Stimulated activated CD8-positive, alpha-beta memory T cell treated with anti-CD3 and anti-CD28 coated beads, Interleukin-15, amount 100 ng/mL, for 48 hours (primary cell): Measurements from ENCODE around the gene YIF1A.
"Not testable (repeated sequence)": the region's sequence is repeated elsewhere in the genome, so short reads cannot be mapped to it uniquely, and the experiment has no call there.

Experiments
- DNase-seq, 2 donors: peaks; one replicate each; pipeline ENCODE4 v3.0.0-alpha.2; 2020; ENCODE audit warnings: low read depth in 2 of 2

Gene YIF1A

DNA sequence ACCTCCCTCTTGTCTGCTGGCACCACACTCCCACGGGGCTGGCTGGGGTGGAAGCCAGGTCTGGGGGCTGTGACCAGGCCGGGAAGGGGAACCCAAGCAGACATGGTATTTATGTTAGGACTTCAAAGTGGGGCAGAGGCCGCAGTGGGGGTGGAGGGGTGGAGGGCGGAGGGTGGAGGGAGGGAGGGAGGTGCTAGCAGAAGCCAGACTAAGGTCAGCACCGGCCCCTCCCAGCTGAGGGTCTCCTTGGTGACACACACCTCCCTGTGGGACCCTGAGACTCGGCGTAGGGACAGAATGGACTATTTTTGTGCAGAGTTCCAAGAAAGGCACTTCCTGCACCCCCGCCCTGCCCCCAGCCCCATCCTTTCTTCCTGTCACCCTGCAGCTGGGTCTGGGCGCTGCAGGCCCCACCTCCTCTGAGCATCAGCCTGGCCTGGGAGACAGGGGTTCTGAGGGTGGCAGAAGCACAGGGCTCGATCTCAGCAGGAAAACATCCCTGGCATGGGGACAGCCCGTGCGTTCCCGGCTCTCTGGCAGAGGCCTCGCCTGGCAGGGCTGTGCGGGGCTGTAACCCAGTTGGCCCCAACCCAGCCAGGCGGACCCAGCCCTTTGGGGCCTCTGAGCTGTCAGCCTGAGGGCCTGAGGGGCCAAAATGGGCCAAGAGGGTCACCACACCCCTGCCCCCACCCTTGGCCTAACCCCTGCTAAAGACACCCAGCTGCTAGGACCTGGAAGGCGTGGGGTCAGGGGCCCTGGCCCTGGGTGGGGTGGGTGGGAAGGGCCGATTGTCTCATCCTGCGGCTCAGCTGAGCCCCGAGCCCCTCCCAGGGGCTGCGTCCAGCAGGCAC, 37.5 kb upstream of the YIF1A start:
- DNase-seq, result no peak

DNA sequence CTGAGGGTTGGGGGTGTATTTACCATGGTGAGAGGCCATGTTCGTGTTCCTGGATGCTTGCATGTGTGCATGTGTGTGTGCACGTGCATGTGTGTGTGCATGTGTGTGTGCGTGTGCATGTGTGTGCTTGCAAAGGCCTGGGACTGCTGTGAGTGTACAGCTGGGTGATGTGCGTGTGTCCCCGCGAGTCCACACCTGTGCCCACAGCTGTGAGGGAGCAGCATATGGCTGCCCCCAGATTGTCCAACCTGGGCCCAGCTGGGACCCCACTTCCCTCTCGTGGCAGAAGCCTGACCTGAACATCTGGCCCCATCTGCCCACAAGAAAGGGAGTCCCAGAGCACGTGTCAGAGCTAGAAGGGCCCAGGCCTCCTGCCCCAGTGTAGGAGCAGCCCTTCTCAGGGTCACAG, 36.3 kb upstream of the YIF1A start:
- DNase-seq, result no peak

DNA sequence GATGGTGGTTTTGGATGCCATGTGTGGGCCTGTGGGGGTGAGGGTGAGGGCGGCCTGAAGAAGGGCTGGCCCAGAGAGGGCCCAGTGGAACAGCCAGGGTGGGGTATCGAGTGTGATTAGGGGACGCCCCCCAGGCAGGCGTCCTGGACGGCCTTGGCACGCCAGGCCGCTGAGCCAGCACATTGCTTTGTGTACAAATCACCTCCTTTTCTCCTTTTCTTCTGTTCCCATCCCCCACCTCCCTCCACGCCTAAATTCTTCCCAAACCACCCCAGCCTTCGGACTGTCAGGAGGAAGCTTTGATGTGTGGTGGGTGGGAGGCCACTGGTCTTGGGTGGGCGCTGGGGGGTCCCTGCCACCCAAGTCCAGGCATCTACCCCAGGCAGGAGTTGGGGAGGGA, 35.7 kb upstream of the YIF1A start:
- DNase-seq, result no peak

DNA sequence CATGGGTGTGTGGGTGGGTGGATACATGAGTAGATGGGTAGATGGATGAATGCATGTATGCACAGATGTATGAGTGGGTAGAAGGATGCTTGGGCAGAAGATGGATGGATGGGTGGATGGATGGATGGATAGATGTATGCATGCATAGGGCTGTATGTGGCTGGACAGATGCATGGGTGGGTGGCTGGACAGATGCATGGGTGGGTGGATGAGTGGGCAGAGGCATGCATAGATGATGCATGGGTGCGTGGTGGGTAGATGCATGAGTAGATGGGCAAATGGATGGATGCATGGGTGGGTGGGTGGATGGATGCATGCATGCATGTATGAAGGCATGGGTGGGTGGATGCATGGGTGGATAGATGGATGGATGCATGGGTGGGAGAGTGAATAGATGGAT, 34.7 kb upstream of the YIF1A start:
- DNase-seq, result no peak

DNA sequence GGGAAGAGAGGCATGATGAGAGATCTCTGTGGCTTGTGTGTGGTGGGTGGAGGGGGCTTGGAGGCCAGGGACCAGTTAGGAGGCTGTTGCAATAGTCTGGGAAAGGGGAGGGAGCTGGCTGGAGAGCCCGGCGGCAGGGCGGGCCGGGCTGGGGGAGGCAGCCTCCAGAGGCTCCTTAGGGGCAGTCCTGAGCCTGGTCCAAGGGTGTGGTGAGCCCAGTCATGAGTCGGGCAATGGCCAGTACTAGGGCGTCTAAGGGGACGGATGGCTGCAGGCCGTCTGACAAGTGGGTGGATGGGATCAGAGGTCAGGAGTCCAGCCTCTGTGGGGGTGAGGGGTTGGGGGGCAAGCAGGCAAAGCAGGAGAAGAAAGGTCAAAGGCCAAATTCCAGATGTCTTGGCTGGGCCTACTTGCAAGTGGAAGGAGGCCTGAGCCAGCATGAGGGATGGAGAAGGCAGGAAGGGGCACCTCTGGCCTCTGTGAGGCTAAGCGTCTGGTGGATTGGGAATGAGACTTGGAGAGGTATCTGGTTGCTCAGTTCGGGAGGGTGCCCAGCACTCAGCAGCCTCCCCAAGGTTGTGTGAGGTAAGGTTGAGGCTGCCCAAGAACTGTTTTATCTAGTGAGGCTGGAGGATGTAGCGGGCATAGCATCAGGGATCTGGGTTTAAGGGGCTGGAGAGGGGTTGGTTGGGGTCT, 33.9 kb upstream of the YIF1A start:
- no peak for DNase-seq

DNA sequence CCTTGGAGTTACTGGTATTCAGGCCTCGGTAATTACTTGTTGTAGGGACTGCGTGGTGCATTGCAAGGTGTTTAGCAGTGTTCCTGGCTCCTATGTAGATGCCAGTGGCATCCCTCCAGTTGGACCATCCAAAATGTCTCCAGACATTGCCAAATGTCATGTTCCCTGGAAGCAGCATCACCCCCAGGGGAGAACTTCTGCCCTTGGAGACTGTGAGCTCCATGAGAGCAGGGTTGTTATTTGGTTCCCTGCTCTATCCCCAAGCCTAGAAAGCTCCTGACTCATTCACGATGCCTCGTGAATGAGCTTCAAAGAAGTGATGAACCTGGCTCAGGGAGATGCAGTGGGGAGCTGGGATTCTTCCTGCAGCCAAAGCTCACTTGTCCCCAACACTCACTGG, 32.7 kb upstream of the YIF1A start:
- DNase-seq, result no peak

DNA sequence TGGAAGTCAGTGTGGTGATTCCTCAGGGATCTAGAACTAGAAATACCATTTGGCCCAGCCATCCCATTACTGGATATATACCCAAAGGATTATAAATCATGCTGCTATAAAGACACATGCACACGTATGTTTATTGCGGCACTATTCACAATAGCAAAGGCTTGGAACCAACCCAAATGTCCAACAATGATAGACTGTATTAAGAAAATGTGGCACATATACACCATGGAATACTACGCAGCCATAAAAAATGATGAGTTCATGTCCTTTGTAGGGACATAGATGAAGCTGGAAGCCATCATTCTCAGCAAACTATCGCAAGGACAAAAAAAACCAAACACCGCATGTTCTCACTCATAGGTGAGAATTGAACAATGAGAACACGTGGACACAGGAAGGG, 31.8 kb upstream of the YIF1A start:
- not testable (repeated sequence) for DNase-seq

DNA sequence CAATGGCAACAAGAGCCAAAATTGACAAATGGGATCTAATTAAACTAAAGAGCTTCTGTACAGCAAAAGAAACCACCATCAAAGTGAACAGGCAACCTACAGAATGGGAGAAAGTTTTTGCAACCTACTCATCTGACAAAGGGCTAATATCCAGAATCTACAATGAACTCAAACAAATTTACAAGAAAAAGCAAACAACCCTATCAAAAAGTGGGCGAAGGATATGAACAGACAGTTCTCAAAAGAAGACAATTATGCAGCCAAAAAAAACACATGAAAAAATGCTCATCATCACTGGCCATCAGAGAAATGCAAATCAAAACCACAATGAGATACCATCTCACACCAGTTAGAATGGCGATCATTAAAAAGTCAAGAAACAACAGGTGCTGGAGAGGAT, 31.3 kb upstream of the YIF1A start:
- not testable (repeated sequence) for DNase-seq

DNA sequence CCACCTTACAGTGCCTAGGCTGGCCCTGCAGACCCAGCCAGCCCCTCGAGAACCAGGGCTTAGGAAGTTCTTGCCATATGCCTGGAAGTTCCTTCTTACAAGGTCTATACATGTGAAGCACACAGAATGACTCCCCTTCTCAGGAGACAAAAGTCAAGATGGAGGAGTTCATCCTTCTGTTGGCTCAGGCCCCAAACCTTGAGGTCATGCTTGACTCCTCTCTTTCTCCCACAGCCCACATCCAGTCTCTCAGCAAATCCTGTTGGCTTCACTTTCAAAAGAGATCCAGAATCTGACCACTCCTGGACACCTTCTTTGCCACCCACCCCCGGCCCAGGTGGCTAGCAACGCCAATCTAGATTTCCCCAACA, 29.6 kb upstream of the YIF1A start:
- no peak for DNase-seq

DNA sequence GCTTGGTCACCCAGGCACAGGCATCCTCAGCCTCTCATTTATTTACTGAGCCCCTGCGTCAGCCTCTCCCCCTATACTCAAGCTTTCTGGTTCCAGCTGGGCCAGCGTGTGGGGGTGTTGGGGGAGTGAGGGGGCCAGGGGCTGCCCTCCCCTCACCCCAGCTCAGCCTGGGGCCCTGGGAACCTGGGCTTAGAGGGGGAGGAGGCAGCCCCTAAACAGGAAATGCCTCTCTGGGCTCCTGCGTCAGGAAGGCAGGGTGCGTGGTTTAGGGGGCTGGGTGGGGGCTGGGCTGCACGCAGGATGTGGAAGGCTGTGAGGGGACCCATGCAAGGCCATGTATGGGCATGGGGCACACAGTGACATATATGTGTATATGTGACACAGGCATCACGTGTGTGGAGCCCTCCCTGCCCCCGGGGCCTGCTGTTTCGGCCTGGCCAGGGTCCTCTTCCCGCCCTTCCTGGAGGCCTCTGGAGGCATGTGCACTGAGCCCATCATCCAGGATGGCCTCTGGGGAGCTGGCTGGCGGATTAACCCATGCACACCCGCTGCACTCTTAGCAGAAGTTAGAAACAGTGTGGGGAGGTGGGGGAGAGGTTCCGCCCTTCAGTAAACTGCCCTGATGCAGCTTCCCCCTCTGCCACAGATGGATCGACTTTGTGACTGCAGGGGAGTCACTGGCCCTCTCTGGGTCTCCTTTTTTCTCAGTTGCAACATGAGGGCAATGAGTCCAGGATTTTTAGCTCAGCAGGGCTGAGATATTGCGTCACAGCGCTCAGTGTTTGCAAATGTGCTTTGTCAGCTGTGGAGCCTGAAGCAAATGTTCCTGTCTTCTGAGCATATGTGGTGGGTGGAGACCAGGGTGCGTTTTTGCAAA, 29.0 kb upstream of the YIF1A start:
- peak; percentile 44 to 63 for DNase-seq

DNA sequence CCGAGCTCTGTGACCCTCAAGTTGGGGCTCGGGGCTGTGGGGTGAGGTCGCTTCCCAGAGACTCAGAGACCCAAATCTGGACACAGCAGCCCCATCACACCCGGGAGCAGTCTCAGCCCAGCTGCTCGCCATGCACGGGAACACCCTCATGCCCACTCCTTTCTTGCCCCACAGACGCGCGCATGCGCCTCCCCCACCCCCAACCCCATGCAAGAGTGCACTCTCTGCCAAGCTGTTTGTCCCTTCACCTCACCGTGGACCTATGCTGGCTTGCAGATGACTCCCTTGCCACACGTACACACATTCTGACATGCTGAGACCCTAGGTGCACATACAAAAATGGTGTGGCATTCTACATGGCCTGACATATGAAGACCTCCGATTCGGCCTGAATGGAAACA, 28.4 kb upstream of the YIF1A start:
- no peak for DNase-seq

DNA sequence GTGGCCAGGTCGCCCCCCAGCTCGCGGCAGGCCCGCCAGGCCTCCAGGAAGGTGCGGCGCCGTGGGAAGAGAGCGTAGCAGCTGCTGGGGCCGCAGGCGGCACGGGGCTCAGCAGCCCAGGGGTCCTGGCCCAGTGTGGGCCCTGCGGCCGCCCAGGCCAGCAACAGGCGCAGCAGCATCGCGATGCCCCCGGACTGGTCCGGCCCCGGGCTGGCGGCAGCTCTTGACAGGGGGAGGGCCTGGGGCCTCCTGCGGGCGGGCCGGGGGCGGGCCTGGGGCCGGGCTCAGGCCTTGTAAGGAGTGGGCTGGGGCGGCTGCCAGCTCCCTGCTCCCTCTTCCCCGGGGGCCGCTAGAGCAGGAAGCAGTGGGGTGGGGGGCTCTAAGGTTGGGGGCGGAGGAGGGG, 27.9 kb upstream of the YIF1A start, which contains the start of gene CD248:
CD248 (minus strand) TSS at position 196 of the 403 bp plus-strand sequence; CDS start at position 179, 17 bp downstream.
- no peak for DNase-seq

DNA sequence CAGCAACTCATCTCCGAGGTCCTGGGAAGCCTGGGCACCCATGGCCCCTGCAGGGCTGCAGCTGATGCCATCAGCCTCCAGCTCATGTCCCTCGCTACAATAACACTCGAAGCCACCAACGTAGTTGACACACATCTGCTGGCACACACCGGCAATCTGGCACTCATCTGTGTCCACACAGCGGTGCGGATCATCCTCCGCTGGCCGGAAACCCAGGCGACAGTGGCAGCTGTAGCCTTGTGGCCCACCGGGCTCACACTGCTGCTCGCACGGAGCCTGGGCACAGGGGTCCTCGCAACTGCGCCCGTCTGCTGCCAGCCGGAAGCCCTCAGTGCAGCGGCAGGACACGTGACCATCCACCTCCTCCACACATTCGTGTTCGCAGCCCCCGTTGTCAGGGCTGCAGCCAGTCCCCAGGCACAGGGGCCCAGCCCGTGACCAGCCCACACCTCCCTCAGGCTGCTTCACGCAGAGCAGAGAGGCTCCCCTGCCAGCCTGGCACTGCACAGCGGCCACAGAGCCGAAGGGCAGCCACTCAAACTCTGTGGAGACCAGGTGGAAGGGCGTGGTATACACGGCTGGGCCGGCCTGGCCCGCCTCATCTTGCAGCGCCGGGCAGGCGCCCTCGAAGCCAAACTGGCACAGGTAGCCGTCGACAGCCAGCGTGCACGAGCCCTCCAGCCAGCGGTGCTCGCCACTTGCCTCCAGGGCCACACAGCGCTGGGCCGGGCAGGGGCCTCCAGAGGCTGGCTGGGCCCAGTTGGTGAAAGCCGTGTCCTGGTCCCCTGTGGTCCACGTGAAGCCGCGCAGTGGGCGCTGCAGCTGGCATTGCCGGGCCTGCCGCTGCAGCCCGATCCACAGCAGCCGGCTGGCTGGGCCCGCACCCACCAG, 27.2 kb upstream of the YIF1A start:
- DNase-seq, result no peak

DNA sequence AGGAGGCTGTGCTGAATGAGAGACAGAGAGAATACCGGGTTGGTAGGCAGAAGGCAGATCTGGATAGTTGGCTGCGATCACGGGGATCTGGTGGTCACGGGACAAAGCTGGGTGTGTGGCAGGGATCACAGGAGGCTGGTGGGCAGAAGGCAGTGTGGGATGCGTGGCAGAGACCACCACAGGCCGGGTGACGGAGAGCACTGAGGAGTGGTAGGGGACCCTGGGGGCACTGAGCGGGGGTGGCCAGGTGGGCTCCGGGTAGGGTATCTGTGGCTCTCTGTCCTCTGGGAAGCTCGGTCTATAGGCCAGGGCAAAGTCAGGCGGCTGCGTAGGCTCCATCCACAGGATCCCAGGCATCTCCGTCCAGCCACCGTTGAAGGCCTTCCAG, 26.5 kb upstream of the YIF1A start:
- DNase-seq, result no peak

DNA sequence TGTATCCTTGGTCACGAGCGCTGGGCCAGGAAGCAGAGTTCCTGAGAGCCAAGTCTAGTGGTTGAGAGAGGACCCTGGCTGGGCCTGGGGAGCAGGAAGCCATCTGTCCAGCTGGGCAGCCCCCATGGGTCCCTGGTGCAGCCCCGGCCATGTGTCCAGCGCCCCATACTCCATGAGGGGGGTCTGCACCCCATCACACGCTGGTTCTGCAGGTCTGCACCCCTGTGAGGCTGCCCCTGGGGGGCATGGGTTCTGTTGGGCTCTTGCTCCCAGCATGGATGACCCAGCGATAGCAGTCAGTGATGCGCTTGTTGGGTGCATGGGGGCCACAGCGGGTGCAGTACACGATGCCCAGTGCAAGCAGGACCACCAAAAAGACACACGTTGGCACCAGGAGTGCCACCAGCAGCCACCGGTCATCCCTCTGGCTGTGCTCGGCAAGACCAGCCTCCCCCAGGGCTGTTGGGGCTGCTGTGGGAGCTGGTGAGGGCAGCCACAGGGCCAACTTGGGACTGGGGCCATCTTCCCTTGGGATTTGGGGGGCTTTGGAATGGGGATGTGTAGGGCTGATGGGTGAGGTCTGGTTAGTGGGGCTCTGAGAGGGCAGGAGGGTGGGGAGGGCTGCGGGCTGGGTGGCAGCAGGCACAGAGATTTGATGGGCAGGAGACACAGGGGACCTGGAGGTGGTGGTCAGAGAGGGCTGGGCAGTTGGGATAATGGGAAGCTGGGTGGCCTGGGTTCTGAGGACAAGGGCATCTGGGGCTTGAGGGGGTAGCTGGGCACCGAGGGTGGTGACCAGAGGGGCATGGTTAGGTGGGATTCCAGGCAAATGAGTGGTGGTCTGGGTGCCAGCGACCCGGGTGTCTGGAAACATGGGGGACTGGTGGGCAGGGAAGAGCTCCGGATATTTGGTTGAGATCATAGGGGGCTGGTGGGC, 25.9 kb upstream of the YIF1A start:
- no peak for DNase-seq

DNA sequence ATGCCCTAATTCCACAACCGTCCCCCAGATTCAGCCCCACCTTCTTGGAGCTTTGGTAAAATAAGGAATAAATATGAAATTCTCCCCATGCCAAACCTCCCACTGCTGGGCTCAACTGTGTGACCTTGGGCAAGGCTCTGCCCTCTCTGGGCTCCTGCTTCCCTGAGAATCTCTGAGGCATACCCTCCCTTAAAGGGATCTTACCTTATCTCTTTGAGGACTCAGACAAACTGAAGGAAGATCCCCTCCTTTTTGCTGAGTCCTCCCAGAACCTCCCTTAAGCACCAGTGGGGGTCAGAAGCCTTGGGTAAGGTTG, 25.2 kb upstream of the YIF1A start:
- DNase-seq, result no peak

DNA sequence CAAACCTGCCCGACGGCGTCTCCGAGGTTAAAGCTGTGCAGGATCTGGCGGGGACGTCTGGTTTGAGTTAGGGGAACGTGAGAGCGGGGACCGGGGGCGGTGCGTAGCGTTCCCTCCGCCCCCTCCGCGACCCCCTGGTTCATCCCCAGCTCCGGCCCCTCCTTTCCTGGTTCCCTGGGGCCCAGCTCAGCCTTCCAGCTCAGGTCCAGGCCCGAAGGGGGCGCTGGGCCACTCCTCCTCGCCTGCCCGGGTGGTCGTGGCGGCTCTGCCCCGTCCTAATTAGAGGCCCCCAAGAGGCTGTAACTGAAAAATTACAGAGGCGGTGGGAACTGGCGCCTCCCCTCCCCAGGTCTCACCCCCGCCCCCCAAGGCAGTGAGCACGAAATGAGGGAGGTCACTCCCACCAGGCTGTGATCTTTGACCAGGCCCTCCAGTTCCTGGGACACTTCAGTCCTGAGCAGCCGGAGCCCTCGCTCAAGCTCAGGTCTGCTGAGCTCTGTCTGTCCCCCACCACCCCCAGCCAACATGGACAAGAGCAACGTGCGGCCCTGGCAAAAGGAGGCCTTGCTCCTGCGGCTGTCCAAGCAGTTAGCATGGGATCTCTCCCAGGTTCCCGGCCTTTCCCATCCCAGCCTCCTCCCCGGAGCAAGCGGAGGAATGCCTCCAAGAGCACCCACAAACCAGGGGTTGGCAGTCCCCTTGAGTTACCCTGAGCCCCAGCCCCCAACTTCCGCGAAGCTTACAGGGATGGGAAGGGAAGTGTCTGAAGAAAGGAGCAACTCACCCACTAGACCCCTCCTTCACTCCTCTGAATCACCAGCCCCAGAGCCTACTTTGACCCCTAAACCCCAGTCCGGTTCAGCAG, 24.6 kb upstream of the YIF1A start:
- DNase-seq, result no peak

DNA sequence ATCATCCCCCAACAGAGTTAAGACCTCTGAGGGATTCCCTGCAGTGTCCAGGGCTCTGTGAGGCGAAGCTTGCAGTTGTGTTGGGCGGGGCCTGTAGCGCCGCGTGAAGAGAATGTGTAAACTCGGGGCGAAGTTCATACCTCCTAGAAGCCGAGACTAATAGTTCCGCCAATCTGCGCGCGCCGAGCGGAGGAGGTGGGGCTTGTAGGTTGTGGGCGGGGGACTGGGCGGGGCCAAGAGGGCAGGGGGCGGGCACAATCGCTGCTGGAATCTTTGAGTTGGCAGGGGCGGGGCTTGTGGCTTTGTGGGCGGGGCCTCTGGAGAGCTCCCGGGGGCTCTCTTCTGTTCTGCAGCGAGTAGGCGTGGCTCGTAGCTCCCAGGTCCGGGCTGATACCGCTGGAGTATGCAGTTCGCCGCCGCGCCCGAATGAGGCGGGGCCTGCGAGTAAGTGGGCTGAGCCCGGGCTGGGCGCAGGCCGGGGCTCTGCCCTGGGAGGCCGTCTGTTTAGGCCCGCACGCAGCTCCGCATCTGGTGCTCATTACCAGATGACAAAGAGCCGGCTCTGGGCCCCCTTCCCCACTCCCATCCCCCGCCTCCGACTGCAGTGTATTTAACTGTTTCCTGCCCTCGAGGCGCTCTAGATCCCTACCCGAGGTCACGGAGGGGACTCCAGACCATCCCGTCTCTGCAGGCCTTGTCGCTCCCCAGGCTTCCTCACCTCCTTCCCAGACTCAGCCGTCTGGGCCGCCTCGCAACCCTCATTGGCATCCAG, 23.8 kb upstream of the YIF1A start:
- peak; percentile 92 to 93 for DNase-seq
